ENCODE data around the gene AJAP1.

The AJAP1 gene

GRCh38 chr1:4711416-4712275 is 57.2 kb downstream of the AJAP1 start (continued):
- TF ChIP-seq, protein P1, sequence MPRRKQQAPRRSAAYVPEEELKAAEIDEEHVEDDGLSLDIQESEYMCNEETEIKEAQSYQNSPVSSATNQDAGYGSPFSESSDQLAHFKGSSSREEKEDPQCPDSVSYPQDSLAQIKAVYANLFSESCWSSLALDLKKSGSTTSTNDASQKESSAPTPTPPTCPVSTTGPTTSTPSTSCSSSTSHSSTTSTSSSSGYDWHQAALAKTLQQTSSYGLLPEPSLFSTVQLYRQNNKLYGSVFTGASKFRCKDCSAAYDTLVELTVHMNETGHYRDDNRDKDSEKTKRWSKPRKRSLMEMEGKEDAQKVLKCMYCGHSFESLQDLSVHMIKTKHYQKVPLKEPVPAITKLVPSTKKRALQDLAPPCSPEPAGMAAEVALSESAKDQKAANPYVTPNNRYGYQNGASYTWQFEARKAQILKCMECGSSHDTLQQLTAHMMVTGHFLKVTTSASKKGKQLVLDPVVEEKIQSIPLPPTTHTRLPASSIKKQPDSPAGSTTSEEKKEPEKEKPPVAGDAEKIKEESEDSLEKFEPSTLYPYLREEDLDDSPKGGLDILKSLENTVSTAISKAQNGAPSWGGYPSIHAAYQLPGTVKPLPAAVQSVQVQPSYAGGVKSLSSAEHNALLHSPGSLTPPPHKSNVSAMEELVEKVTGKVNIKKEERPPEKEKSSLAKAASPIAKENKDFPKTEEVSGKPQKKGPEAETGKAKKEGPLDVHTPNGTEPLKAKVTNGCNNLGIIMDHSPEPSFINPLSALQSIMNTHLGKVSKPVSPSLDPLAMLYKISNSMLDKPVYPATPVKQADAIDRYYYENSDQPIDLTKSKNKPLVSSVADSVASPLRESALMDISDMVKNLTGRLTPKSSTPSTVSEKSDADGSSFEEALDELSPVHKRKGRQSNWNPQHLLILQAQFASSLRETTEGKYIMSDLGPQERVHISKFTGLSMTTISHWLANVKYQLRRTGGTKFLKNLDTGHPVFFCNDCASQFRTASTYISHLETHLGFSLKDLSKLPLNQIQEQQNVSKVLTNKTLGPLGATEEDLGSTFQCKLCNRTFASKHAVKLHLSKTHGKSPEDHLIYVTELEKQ (tag by site-specific recombination; IDR thresholded peaks at IDR 0.05; ENCODE audit: borderline replicate concordance) = no peak

- Histone ChIP-seq H3K4me1 (ENCODE audit: control insufficient read depth, insufficient read depth, low read length) (no peaks in the 10 kb centered on the region), H3K36me3 (ENCODE audit: control insufficient read depth in 2 of 2, insufficient read depth in 1 of 2, low read length in 2 of 2) (no peaks in the 10 kb centered on the region), H3K4me3 (ENCODE audit: low read depth, low read length) (no peak overlapping the region), H3K27ac (ENCODE audit: extremely low read depth, low read depth, low read length) (no peak overlapping the region), H3K9me3 (ENCODE audit: control insufficient read depth, insufficient read depth, low read depth, low read length) (no peaks in the 10 kb centered on the region)
- ChIA-PET CTCF (no interaction called here), POLR2A (no interaction called here)
- TF ChIP-seq, protein P2, sequence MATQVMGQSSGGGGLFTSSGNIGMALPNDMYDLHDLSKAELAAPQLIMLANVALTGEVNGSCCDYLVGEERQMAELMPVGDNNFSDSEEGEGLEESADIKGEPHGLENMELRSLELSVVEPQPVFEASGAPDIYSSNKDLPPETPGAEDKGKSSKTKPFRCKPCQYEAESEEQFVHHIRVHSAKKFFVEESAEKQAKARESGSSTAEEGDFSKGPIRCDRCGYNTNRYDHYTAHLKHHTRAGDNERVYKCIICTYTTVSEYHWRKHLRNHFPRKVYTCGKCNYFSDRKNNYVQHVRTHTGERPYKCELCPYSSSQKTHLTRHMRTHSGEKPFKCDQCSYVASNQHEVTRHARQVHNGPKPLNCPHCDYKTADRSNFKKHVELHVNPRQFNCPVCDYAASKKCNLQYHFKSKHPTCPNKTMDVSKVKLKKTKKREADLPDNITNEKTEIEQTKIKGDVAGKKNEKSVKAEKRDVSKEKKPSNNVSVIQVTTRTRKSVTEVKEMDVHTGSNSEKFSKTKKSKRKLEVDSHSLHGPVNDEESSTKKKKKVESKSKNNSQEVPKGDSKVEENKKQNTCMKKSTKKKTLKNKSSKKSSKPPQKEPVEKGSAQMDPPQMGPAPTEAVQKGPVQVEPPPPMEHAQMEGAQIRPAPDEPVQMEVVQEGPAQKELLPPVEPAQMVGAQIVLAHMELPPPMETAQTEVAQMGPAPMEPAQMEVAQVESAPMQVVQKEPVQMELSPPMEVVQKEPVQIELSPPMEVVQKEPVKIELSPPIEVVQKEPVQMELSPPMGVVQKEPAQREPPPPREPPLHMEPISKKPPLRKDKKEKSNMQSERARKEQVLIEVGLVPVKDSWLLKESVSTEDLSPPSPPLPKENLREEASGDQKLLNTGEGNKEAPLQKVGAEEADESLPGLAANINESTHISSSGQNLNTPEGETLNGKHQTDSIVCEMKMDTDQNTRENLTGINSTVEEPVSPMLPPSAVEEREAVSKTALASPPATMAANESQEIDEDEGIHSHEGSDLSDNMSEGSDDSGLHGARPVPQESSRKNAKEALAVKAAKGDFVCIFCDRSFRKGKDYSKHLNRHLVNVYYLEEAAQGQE (tag by site-specific recombination; IDR thresholded peaks at IDR 0.05) = no peak
- TF ChIP-seq, protein P3, sequence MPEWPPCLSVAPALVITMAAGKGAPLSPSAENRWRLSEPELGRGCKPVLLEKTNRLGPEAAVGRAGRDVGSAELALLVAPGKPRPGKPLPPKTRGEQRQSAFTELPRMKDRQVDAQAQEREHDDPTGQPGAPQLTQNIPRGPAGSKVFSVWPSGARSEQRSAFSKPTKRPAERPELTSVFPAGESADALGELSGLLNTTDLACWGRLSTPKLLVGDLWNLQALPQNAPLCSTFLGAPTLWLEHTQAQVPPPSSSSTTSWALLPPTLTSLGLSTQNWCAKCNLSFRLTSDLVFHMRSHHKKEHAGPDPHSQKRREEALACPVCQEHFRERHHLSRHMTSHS (tag by site-specific recombination; IDR thresholded peaks at IDR 0.05) = no peak
- TF ChIP-seq ZNF639 (tag by site-specific recombination; IDR thresholded peaks at IDR 0.05) (no peak), ZNF660 (tag by site-specific recombination; IDR thresholded peaks at IDR 0.05) (no peak), GLI2 (tag by site-specific recombination; IDR thresholded peaks at IDR 0.05; ENCODE audit: borderline replicate concordance, low read depth) (no peak), ZNF311 (tag by site-specific recombination; IDR thresholded peaks at IDR 0.05; ENCODE audit: borderline replicate concordance) (no peak), EGR2 (tag by site-specific recombination; IDR thresholded peaks at IDR 0.05; ENCODE audit: low read depth) (no peak), MYNN (tag by site-specific recombination; IDR thresholded peaks at IDR 0.05; ENCODE audit: borderline replicate concordance) (no peak), KLF8 (tag by site-specific recombination; IDR thresholded peaks at IDR 0.05) (no peak), ZBTB21 (tag by site-specific recombination; IDR thresholded peaks at IDR 0.05) (no peak), YY1 (tag by site-specific recombination; IDR thresholded peaks at IDR 0.05) (no peak)
Measured at GRCh38 chr1:4713669-4714068, 59.3 kb downstream of the AJAP1 start.

- Histone ChIP-seq H3K4me1 (ENCODE audit: control insufficient read depth, insufficient read depth, low read length) (no peaks in the 10 kb centered on the region), H3K36me3 (ENCODE audit: control insufficient read depth in 2 of 2, insufficient read depth in 1 of 2, low read length in 2 of 2) (no peaks in the 10 kb centered on the region), H3K9me3 (ENCODE audit: control insufficient read depth, insufficient read depth, low read depth, low read length) (no peaks in the 10 kb centered on the region), H3K27ac (ENCODE audit: extremely low read depth, low read depth, low read length) (no peak overlapping the region), H3K4me3 (ENCODE audit: low read depth, low read length) (no peak overlapping the region)
- POLR2A ChIA-PET = no interaction called here
- CTCF ChIA-PET = no interaction called here
- no peak for TF ChIP-seq ZNF18 (tag by site-specific recombination; IDR thresholded peaks at IDR 0.05)
- no peak for TF ChIP-seq ZNF560 (tag by site-specific recombination; IDR thresholded peaks at IDR 0.05; ENCODE audit: borderline replicate concordance)
- no peak for TF ChIP-seq MYNN (tag by site-specific recombination; IDR thresholded peaks at IDR 0.05; ENCODE audit: borderline replicate concordance)
- TF ChIP-seq ZNF121 (tag by site-specific recombination; IDR thresholded peaks at IDR 0.05) = no peak
- TF ChIP-seq PRDM10 (tag by site-specific recombination; IDR thresholded peaks at IDR 0.05) = no peak
Measured at GRCh38 chr1:4716406-4716805, 62.0 kb downstream of the AJAP1 start.
